ENCODE results near the gene FARS2.

The FARS2 gene

DNA sequence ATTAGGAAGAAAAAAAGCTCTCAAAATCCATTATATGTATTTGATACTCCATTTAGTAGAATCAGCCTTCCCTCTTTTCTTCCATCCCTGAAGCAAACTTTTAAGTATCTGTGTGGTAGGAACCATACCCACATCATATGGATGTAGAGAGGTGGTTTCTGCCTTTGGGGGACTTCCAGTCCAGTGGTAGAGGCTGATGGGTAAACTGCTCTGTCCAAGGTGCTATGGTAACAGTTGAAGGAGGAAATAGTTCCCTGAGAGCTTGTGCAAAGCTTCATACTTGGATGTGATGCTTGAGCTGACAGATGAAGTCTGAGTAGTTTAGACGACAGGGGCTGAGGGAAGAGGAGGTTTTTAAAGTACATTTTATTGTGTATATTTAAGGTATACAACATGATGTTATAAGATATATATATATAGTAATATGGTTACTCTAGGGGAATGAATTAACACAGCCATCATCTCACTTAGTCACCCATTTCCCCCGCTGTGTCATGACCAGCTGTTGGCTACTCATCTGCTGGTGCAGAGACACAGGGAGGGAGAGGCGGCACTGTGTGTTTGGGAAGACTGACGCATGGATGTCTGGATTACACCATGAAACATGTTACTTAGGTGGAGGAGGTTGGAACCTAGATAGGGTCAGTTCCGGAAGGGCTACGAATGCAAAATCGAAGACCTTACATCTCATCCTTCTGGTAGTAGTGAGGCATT, 185.2 kb downstream of the FARS2 start:
- no peak overlapping the region for H3K4me3 ChIP-seq (ENCODE audit: low read length)
- TF ChIP-seq ZNF274 (IDR thresholded peaks at IDR 0.05; ENCODE audit: low read depth, low read length), result no peak

DNA sequence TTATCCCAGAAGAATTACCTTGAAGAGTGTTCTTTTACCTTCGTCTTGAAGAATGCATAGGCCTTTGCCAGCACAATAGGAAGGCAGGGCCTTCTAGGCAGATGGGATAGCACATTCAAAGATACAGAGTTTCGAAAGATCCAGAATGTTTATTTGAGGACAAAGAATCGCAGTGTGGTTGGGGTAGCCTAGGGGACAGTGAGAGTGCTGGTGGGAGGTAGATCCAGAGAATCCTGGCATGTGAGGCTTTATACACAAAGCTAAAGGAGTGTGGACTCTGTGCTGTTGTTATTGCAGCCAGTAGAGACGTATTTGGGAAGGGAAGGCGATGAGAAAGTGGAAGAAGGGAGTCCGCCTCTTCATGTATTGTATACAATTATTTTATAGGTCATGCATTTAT, 186.6 kb downstream of the FARS2 start:
- H3K4me3 ChIP-seq (ENCODE audit: low read length), result no peak overlapping the region
- no peak for TF ChIP-seq ZNF274 (IDR thresholded peaks at IDR 0.05; ENCODE audit: low read depth, low read length)

DNA sequence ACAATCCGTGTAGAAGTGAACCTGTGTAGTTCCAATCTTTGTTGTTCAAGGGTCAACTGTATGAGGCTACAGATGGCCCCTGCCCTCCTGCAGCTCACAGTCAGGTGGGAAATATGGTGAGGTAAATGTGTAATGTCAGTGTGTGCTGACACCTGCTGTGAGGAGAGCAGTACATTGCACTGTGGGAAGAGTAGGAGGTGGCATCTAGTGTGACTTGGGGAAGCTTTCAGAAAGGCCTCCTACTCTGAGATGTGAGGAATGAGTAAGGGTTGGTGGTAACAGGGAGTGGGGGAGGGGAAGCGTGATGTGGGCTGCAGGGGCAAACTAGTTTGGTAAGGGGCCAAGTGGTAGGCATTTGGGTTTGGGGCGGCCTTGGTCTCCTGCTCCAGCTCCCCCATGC, 188.8 kb downstream of the FARS2 start:
- TF ChIP-seq ZNF274 (IDR thresholded peaks at IDR 0.05; ENCODE audit: low read depth, low read length), result no peak
- H3K4me3 ChIP-seq (ENCODE audit: low read length), result no peak overlapping the region

DNA sequence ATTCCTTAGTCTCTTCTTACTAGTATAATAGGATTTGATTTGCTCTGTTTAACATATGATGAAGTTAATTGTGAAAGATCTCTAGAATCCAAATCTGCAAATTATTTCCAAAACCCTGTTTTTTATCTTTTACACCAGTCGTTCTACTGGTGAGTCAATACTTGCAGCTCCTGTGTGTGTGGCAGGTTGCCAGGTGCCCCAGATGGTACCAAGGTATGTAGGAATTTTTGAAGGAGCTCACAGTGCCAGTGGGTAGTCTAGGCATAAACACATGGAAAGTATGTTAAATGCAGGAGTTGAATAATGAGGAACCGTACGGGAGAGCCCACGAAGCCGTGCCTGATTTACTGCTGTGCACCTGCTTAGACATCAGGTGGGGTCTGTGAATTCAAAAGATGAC, 192.2 kb downstream of the FARS2 start:
- TF ChIP-seq ZNF274 (IDR thresholded peaks at IDR 0.05; ENCODE audit: low read depth, low read length), result no peak
- no peak overlapping the region for H3K4me3 ChIP-seq (ENCODE audit: low read length)

DNA sequence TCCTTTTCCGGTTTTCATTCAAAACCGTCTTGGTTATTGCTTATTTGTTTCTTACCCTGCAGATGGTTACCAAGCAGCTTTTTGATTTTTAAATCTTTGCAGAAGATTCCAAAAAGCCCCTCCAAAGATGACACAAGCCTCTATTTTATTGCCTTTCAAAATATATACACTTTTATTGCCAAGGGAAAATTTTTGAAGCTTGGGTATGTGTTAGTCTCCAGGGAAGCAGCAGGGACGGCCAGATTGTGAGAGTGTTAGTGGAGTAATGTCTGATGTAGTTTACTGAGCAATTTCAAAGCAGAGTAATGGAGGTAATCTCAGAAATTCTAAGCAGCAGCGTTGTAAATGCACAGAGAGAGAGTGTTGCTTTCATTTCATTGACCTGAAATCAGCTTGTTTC, 193.8 kb downstream of the FARS2 start:
- no peak overlapping the region for H3K4me3 ChIP-seq (ENCODE audit: low read length)
- TF ChIP-seq ZNF274 (IDR thresholded peaks at IDR 0.05; ENCODE audit: low read depth, low read length), result no peak

DNA sequence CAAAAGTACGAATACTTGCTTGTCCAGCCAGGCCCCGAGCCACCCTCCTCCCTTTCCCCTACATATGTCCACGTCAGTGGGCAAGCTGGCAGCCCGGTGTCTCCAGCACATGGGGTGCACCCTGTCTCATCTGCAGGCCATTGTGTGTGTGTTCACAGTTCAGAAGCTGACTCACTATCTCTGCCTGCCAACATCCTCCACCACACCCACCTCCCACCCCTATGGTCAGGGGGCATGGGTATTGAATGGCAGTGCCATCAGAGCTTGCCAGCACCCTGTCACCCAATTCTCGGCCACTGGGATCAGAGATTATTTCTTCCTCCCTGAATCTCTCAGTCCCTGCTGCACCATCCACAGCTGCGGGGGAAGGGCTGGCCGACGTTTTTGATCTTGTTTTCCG, 195.7 kb downstream of the FARS2 start:
- no peak overlapping the region for H3K4me3 ChIP-seq (ENCODE audit: low read length)
- TF ChIP-seq ZNF274 (IDR thresholded peaks at IDR 0.05; ENCODE audit: low read depth, low read length), result no peak

DNA sequence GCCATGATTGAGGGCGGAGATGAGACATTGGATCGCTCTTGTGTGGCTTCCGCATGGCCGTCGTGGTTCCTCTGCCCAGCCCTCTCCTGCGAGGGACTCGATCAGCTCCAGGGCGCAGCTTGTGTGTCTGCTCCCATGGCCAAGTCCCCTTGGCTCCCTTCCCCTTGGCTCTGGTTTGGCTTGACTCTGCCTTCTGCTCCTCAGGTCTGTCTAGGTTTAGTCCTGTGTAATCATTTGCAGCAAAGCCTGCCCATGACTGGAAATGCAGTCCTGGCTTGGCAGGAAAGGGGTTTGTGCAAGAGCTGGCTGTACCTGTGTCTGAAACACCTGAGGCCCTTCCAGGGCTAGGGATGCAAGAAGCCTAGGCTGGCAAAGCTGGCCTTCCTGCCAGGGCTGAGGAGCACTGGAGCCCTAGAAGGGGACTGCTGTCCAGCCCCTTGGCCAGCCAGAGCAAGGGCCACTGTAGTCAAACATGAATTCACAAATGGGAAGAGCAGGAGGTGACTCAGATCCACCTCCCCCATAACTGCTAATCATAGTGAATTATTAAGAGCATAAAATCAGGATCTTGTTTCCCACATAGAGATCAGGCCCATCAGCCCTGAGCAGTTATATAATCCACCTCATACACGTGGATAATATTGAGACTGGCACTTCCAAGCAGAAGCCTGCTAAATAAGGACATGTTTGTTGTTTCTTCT, 196.8 kb downstream of the FARS2 start:
- TF ChIP-seq ZNF274 (IDR thresholded peaks at IDR 0.05; ENCODE audit: low read depth, low read length), result no peak
- no peak overlapping the region for H3K4me3 ChIP-seq (ENCODE audit: low read length)

DNA sequence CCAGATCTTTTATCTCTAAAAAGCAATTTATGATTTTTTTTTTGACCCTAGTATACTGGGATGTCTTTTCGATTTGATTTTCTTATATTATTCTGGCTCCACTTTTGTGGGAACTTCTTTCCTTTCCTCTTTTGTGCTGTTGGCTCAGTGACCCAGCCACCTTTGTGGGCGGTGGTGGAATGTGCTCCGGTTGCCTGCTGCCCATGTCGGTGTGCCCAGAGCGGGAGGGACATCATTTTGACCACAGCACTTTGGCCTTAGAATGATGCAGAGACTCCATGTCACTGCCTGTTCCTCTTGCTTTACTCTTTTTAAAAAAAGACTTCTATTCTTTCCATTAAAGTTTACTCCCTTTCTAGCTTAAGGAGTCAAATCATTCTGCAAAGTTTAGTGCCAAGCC, 198.0 kb downstream of the FARS2 start:
- TF ChIP-seq ZNF274 (IDR thresholded peaks at IDR 0.05; ENCODE audit: low read depth, low read length), result no peak
- no peak overlapping the region for H3K4me3 ChIP-seq (ENCODE audit: low read length)

DNA sequence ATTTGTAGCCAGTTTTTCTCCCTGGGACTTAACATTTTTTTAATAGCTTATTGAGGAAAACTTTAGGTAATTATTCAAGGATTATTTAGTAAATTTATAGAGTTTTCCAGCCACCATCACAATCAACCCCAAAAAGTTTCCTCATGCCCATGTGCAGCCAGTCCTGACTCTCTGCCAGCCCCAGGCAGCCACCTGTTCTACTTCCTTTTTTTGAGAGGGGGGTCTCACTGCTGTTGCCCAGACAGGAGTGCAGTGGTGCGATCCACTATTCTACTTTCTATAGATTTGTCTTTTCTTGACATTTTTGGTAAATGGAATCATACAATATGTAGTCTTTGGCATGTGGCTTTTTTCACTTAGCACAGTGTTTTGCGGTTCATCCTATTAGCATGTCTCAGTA, 200.1 kb downstream of the FARS2 start:
- H3K4me3 ChIP-seq (ENCODE audit: low read length), result no peak overlapping the region
- TF ChIP-seq ZNF274 (IDR thresholded peaks at IDR 0.05; ENCODE audit: low read depth, low read length), result no peak

DNA sequence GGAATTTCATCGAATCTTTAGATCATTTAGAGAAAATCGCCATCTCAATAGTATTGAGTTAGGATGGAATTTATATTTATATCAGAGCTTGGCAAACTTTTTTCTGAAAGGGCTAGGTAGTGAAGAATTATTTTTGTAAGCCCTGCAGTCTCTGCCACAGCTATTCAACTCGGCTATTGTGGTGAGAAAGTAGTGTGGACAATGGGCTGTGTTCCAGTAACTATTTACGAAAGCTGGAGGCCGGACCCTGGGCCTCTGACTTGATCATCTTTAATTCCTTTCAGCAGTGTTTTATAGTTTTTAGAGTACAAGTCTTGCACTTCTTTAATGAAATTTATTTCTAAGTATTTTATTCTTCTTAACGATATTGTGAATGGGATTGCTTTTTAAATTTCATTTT, 201.5 kb downstream of the FARS2 start:
- H3K4me3 ChIP-seq (ENCODE audit: low read length), result no peak overlapping the region
- TF ChIP-seq ZNF274 (IDR thresholded peaks at IDR 0.05; ENCODE audit: low read depth, low read length), result no peak

DNA sequence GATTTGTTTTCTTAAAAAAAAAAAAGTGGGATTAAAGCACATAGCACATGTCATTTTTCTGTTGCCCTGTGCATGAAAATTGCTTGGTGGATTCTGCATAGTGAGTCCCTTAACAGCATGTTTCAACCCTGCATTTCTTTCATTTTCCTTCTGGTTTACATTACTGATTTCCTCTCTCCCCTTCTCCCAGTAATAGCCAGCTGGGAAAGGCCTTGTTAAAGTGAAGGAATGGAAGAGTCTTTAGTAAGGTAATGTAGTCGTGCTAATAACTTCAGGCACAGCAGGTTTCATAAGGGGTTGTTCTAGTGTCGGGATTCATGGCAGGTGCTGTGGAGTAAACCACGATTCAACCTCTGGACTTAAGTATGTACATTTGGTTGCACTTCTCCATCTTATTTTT, 202.4 kb downstream of the FARS2 start:
- no peak overlapping the region for H3K4me3 ChIP-seq (ENCODE audit: low read length)
- TF ChIP-seq ZNF274 (IDR thresholded peaks at IDR 0.05; ENCODE audit: low read depth, low read length), result no peak

DNA sequence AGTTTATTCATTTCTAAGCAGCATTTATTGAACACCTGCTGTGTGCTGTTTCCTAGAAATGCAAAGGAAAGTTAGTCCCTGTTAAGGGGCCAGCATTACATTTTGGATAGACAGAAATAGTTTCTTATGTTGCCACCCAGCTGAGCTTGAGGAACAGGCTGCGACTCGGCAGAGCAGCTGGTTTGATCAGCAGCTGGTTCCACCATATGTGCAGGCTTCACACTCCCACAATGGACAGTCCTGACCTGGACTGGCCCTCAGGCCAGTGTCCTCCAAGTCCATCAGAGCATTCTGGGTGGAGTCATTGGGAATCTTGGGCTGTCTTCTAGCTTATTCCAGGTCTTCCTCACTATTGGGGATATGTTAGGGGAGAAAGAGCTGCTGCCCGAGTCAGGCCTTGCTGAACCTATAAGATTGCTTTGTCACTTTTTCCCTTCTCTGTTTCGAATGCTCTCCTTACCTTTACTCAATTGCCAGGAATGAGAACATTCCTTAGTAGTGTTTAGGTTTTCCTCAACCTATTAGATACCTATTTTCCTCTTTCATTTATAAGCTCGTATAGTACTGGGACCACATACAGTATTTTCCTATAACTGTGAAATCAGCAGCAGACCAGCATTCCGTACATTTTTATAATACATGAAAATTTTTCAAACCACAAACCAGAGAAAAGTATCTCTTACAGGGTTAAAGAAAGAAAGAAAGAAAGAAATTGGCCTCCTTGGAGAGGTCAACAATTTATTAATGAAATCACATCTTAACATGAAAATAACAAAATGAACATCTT, 203.0 kb downstream of the FARS2 start:
- TF ChIP-seq ZNF274 (IDR thresholded peaks at IDR 0.05; ENCODE audit: low read depth, low read length), result no peak
- H3K4me3 ChIP-seq (ENCODE audit: low read length), result no peak overlapping the region

DNA sequence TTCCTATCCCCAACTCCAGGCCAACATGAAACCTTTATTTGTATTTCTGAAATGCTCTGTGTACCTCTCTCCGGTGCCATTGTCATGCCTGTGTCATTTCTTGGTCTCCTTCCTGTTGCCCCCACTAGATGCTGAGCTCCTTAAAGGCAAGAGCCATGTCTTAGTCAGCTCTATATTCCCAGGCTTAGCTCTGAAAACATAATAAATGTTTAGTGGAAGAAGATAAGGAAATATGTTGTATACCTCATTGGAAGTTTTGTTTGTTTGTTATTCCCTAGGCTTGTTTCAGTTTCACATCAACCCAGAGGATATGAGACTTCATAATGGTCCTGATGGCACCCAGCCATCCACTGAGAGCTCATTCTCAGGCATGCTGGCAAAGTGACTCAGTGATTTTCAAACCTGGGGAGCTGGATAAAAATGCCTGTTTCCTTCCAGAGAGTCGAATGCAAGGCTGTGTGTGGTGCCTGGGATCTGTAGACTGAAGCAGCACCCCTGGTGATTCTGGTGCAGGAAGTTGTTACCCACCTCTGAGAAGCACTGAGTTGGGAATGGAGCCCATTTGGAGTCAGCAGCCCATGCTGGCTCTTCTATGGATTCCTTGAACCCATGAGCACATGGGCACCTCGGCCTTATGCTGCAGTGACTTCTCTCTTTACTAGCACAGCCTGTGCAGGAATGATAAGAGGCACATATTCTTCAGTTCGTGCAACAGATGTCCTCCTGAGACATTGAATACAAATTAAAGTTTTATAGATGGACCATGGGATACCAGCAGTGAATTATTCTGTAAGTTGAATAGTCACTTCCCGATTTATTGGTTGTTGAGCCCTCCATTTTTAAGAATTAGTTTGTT, 205.2 kb downstream of the FARS2 start:
- H3K4me3 ChIP-seq (ENCODE audit: low read length), result no peak overlapping the region
- TF ChIP-seq ZNF274 (IDR thresholded peaks at IDR 0.05; ENCODE audit: low read depth, low read length), result no peak

DNA sequence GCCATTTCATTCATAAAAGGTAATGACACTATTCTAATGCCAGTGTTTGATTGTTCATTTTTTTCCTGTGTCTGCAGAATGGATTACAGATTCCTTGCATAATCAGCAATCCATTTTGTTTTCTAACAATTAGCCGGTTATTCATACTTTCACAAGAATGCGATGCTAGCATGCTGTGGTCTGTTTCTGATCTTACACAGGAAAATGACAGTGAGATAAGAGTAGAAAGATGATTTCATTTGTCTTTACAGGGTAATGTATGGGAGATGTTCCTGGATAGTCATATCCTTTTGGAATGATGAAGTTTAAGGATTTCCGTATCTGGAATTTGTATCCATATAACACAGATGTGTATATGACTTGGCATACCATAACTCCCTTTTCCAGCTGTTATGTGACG, 207.3 kb downstream of the FARS2 start:
- no peak for TF ChIP-seq ZNF274 (IDR thresholded peaks at IDR 0.05; ENCODE audit: low read depth, low read length)
- H3K4me3 ChIP-seq (ENCODE audit: low read length), result no peak overlapping the region
